ENCODE data around the gene FYB1. TPM values are rescaled to one million over a fixed set of nuclear protein-coding genes. Genes with fewer than 3 reads are reported as not detected.

FYB1 gene
- total RNA-seq, 4 donors from 2014 or later = 1.5 to 5.0 (median 2.7) TPM

GRCh38 chr5:39058178-39058921, 161.0 kb downstream of the FYB1 start:
- no peak for TF ChIP-seq POLR2A (IDR thresholded peaks at IDR 0.05)
- TF ChIP-seq CTCF (IDR thresholded peaks at IDR 0.05) = no peak
- DNase-seq (ENCODE audit: low spot score in 2 of 2) = no peak
- H3K4me3 ChIP-seq (ENCODE audit: low read depth, poor library complexity, severe bottlenecking) = no peak overlapping the region
- 49 to 55% methylated on average over 2 of the region's 2 CpGs for WGBS, 2 donors
- intact Hi-C loops (cut with DNase I; ENCODE audit: low total_unique reads) = no loop called here

GRCh38 chr5:39057734-39058133, 161.6 kb downstream of the FYB1 start:
- intact Hi-C loops (cut with DNase I; ENCODE audit: low total_unique reads) = no loop called here
- WGBS, 2 donors = 17 to 24% methylated on average over 2 of the region's 2 CpGs
- no peak for TF ChIP-seq POLR2A (IDR thresholded peaks at IDR 0.05)
- no peak for TF ChIP-seq CTCF (IDR thresholded peaks at IDR 0.05)
- DNase-seq (ENCODE audit: low spot score in 2 of 2) = no peak
- no peak overlapping the region for H3K4me3 ChIP-seq (ENCODE audit: low read depth, poor library complexity, severe bottlenecking)

DNA sequence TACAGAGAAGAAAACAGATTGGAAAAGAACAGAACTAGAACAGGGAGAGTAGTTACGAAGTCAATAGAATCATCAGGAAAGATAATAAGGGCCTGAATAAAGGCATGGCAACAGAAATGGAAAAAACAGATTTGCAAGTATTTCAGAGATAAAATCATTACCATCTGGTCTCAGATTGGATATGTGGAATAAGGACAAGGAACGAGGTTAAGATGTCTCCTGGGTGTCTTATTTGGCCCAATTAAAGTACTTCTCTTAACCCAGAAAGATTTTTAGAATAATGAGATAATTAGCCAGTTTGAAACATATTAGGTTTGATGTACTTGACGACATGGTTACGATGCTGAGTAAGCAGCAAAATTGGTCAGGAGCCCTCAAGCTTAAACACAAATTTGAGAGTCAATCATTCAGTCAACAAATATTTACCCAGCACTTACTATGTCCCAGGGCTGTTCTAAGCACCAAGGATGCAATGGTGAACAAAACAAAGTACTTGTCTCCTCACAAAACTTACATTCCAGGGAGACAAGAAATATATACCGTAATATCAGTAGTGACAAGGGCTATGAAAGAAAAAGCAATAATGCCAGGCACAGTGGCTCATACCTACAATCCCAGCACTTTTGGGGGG, 163.5 kb downstream of the FYB1 start:
- WGBS, 2 donors = 66 to 70% methylated on average over 5 of the region's 5 CpGs
- intact Hi-C loops (cut with DNase I; ENCODE audit: low total_unique reads) = no loop called here
- TF ChIP-seq CTCF (IDR thresholded peaks at IDR 0.05) = no peak
- no peak for TF ChIP-seq POLR2A (IDR thresholded peaks at IDR 0.05)
- H3K4me3 ChIP-seq (ENCODE audit: low read depth, poor library complexity, severe bottlenecking) = no peak overlapping the region
- DNase-seq (ENCODE audit: low spot score in 2 of 2) = no peak

Other genes starting within 250 kb of the FYB1 start
- gene RICTOR, start 145.2 kb downstream of the FYB1 start, total RNA-seq = 10 to 100 TPM; 21.7 to 46.7 (median 33.4) TPM
- not detected for gene C9, start 144.9 kb upstream of the FYB1 start, total RNA-seq
- 10 to 100 TPM; 13.6 to 25.7 (median 19.2) TPM for gene DAB2, start 205.4 kb upstream of the FYB1 start, total RNA-seq

Data from lower leg skin (tissue), 4 donors.